ENCODE measurements around the gene NFRKB.

- no peak for TF ChIP-seq EP300 (IDR thresholded peaks at IDR 0.05)
- TF ChIP-seq POLR2A (IDR thresholded peaks at IDR 0.05) = no peak
These were observed 6.9 kb downstream of the NFRKB start for GRCh38 chr11:129888451-129888850.
